ENCODE data around the gene LIF.

Gene LIF

GRCh38 chr22:30245985-30246813 is at the start of gene LIF:
LIF (minus strand) TSS chr22:30246759; CDS start chr22:30246695, 64 bp downstream.
- DNase-seq = peak; percentile 66

DNA sequence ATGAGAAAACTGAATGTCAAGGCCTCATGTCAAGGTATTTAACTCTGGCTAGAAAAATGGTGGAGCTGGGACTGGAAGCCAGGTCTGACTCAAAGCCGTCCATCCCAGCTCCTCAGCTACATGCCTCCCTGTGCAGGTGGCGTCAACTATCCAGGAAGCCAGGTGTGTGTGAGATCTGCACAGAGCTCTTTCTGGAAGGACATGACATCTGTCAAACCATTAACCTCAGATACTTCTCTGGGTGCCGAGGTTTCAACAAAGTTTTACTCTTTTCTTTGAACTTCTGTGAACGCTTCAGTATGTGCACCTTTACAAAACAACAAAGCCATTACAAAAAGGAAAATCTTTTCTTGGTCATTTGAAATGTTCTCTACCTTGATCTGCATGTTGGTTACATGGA is 49.8 kb upstream of the LIF start:
- DNase-seq = no peak

- DNase-seq = no peak
Measured at GRCh38 chr22:30295576-30295975, 49.0 kb upstream of the LIF start.

GRCh38 chr22:30294830-30295229 is 48.3 kb upstream of the LIF start:
- no peak for DNase-seq

DNA sequence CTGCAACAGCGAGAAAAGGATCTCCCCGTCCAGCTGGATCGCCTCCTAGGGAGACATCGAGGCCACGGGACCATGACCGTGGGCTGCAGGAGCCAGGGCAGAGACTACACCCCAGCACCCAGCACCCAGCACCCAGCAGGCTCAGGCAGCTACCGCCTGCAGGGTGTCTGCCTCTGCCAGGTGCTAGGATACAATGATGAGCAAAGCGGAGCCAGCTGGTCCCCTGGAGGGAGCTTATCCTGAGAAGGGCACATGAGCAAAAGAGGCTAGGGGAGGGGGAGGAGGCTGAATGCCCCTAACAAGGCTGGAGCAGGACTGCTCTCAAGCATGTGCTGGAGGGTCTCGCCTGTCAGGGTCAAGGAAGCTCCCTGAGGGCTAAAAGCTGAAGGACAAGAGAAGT is 47.5 kb upstream of the LIF start:
- DNase-seq = no peak

DNA sequence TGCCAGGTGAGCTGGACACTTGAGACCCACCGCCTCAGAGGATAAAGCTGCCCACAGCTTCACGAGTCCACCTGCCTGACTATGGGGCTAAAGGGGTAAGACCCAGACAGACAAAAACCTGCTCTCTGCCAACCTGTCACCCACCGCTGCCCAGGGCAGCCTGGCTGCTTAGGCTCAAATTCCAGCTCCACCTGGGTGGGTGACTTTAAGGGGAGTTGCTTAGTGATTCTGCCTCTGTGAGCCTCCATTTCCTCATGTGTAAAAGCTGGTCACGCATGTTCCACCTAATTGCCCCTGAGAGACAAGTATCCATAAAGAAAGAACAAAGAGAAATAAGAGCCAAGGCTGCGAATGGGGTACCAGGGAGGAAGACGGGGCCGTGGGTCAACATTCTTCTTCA is 46.5 kb upstream of the LIF start:
- DNase-seq = no peak

GRCh38 chr22:30292069-30292970 is 45.8 kb upstream of the LIF start:
- DNase-seq = no peak

DNA sequence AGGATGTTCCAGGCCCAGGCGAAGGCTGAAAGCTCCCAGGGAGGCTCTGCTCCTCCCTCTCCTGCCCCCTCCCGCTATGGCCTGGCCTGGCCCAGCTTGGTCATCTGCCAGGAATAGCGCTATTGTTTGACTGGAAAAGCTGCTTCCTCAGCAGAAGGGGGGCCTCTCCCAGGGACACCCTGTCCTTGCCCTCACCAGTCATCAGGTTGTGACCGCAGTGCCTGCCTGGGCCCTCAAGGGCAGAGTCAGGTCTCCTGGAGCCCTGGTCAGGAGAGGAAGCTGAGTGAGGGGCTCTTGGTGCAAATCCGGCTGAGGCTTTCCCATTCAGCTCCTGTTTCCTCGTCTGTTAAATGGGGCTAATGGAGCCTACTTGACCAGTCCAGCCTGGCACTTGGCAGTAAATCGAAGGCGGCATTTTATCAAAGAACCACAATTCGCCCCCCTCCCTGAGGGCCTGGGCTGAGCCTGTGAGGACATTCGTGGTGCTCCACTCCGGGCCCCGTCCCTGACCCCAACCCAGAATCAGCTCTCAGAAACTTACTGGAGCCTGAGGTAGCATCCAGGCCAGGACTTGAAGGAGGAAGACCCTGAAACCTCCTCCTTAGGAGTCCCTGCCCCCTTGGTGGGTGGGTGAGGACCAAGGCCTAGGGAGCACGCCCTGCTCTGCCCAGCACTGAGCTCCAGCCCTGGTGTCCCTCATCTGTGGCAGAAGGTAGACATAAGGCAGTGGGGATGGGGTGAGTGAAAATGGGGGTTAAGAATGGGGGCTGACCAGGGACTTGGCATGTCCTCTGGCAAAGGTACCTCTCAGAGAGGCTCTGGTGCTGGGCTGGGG is 44.7 kb upstream of the LIF start:
- no peak for DNase-seq

DNA sequence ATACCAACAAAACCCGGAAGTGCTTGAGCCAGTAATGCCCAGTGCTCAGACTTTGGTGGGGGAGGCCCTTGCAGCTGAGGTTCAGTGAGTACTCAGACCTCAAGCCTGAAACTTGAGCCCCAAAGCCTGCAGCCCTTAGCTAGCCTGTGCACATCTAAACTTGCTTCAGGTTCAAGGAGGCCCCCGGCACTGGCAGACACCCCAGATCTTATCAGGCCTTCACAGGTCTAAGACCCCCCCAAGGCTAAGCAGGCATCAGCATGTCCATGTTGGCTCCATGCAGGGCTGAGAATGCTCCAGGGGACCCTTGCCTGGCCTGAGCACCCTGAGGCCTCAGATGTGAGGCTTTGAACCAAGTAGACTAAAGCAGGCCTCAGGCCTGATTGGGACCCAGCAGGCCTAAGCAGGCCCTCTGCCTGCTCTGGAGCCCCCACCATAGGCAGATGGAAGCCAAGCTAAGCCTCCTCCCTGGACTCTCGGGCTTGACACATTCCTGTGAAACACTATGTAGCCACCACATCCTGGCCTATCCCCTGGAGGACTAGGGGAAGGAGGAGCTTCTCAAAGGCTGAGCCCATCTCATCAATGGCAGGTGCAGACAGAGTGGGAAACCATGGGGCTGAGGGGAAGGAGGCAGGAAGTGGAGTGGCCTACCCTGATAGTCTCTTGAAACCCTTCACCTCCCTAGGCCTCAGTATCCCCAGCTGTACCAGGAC is 43.9 kb upstream of the LIF start:
- peak; percentile 43 for DNase-seq

DNA sequence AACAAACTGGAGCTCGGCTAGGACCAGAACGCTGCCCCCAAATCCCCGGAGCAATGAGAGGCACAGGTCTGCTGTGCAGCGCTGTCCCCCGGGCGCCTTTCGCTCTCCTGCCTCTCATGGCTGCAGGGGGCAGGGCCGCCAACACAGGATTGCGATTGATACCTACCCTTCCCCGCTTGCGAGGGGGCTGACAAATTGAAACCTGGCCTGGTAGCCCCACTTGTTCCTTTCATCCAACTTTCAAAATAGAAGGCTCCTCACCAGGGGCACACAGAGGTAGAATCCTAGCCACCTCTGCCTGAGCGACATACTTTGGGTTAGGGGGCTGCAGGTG is 43.4 kb upstream of the LIF start:
- DNase-seq = no peak

DNA sequence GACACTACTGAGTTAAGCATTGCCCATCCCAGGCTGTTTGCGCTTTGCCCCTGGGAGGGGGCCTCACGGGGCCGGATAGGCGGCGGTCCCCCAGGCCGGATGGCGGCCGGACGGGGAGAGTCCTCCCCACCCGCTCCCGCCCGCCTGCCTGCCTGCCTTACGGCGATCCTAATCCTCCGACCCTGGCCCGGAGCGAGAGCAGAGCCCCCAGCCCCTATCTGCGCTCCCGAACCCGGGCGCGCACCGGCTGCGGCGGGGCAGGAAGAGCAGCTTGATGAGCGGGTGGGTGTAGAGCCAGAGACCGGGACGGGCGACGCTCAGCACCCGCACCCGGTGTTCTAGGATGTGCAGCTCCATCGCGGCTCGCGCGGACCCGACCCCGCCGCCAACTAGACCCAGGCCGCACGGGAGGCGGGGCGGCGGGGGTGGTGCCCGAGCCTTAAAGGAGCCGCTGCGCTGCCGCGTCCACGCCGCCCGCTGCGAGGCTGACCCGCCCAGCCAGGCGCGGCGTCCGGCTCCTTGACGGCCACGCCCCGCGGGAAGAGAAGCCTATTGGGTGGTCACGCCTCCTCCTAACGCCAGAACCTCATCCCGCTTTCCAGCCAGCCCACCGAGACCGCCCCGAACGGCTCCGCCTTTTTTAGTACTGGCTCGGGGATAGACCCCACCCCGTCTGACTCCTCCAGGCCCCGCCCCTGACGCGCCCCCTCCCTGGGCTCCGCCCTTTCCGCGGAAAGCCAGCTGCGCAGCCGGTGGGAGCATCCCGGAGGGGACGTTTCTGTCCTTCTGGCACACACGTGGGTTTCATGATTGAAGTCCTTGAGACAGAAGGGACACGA is 42.8 kb upstream of the LIF start, which contains the start of gene CASTOR1:
TSS of gene CASTOR1 (minus strand) at position 365 of the 839 bp plus-strand sequence. CDS start at position 357, 8 bp downstream.
- DNase-seq = peak; percentile 99

DNA sequence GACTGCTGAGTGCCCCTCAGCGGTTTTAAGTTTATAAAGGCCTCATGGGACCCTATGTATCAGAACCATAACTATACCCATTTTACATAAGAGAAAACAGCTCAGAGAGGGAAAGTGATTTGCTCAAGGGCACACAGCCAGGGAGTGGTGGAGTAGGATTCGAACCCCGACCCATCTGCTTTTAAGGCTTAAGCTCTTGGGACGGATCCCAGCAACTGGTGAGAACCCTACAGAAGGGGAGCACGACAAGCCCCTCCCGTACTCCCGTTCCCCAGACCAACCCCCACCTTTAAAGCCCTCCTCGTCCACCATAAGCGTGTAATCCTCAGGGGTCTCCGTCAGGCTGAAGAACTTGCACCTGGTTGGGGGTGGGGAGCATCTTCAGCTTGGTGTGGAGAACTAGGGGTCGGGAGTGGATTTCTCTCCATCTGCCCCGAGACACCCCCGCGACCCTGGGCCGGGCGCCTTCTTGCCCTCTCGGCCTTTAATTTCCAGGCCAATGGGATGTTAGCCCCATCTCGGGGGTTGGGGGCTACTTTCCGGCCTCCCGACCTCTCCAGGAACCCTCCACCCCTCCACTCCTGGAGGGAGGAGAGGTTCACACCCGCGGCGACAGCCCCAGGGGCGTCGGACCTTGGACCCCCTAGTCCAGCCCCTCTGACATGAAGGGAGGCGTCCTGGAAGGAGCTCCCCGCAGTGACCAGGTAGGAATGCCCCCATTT is 42.0 kb upstream of the LIF start:
- DNase-seq = no peak

GRCh38 chr22:30287648-30288418 is 41.3 kb upstream of the LIF start:
- DNase-seq = peak; percentile 94

DNA sequence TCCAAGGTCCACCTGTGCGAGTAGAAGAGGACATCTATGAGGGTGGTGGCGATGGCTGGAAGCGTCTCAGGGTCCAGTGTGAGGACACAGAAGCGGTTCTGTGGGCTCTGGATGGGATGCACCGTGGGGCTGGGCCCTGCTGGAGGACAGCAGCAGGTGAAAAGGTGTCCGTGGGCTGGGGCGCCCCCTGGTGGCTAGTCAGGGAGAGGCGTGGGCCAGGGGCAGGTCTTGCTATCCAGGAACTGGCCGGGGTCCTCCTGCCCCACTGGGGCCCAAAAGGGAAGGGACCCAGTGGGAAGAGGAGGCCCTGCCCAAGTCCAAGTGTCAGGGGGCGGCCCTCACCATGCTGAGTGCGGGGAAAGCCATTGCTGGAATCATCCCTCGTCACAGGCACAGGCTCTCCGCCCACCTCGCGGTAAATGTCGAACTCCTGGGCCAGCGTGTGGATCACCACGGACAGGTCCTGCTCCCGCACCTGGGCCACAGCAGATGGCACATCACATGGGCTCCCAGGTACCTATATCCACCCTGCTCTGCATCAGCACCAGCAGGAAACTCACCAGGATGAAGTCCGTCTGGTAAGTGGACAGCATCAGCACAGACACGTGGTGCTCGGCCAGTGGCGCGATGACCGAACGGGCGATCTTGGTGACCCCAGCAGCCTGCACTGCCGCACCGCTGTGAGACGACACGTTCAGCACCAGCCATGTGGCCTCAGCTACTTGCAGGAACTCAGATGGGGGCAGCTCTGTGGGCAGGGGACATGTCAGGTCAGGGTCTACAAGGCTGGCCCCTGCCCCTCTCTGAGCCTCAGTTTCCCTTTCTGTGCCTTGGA is 40.5 kb upstream of the LIF start:
- DNase-seq = peak; percentile 85

- no peak for DNase-seq
Measured at GRCh38 chr22:30286331-30286730, 39.8 kb upstream of the LIF start.

- DNase-seq = no peak
Measured at GRCh38 chr22:30285846-30286200, 39.3 kb upstream of the LIF start.

DNA sequence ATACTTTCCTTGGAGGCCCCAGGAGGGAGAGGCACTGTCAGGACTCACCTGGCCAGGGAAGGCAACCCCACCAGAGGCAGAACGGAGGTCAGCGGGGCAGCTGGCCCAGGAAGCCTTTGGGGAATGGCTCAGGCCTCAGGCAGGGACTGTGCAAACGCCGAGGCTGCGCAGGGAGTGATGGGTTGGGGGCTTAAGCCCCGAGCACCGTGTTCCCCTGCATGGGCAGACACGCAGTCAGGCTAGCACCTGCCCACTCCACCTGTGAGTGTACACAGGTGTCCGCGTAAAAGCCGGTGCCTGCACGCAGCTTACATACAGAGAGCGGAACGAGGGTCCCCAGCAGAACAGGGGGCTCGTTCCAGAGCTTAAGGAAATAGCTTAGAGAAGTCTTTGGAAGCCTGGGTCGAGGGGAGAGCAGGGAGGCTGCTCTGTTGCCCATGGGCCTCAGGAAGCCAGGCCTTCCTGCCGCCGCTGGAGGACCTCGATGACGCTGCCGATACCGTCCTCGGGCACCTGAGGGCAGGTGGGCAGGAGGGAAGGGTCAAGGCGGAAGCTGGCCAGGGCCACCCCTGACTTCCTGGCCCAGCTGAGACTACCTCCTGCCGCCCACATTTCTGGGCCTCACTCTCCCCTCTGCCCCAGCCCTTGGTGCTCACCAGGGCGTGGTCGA is 38.8 kb upstream of the LIF start:
- no peak for DNase-seq

GRCh38 chr22:30284666-30285065 is 38.1 kb upstream of the LIF start:
- DNase-seq = no peak

Measured in hematopoietic multipotent progenitor cell treated with erythropoietin and hydrocortisone succinate and interleukin-3 and kit ligand, for 4 days (in vitro differentiated cells).